HCT116 (cell line): ENCODE data around the gene OSBP2. TPM values are rescaled to one million over a fixed set of nuclear protein-coding genes. Genes with fewer than 3 reads are reported as not detected.

Experiments
- ATAC-seq: fragments of 200-7000 bp; cut with Tn5 transposase; 2 replicates; pipeline ENCODE4 v1.9.1; 2020; ENCODE audit warnings: mild to moderate bottlenecking, moderate library complexity
- BruUV-seq: library from RNA; stranded (reverse); fragments of 400-500 nt; replicated peaks from 2 replicates; lab custom pipeline; 2021; lab: Mats Ljungman, UMichigan
- CTCF ChIA-PET: fragments of 300-600 bp; sonication (Branson Sonifier 250); formaldehyde crosslinking; loops from one replicate; lab custom pipeline; 2021; ENCODE audit warnings: antibody characterized with exemption; lab: Charles Lee
- POLR2A ChIA-PET: fragments of 300-600, 350-600 bp; sonication (Branson Sonifier 250); formaldehyde crosslinking; loops from one replicate; lab custom pipeline; 2021; ENCODE audit warnings: antibody characterized with exemption; lab: Charles Lee
- RAD21 ChIA-PET, 2 experiments: fragments of 300-600 bp; sonication (Branson Sonifier 250); formaldehyde crosslinking; loops; one replicate each; lab custom pipeline; 2023; ENCODE audit warnings: low total read pairs in 2 of 2; ENCODE audit not compliant: uncharacterized antibody in 2 of 2, unreplicated experiment in 2 of 2, low non-redundant PET in 1 of 2; lab: Charles Lee
- DNase-seq: peaks from one replicate; pipeline ENCODE4 v3.0.0-alpha.2; 2010; ENCODE audit warnings: low read depth, low spot score
- H2AFZ ChIP-seq: fragments of 200-600 bp; shearing (Covaris generic), sonication (generic); 2 replicates; pipeline ENCODE4 v1.6.1; 2017; ENCODE audit warnings: low read depth, mixed run types, mixed read lengths, antibody characterized with exemption, low read length; ENCODE audit not compliant: poor library complexity, severe bottlenecking
- H3K27ac ChIP-seq: 2 replicates; pipeline ENCODE4 v1.5.1; 2012; ENCODE audit warnings: low read depth, low read length
- H3K27me3 ChIP-seq: fragments of 200-600 bp; sonication (generic); 2 replicates; pipeline ENCODE4 v1.6.1; 2016; ENCODE audit warnings: mixed run types, low read length, mixed read lengths; ENCODE audit not compliant: insufficient read depth
- H3K36me3 ChIP-seq, 2 experiments: fragments of 200-500 bp in 1 of 2; fragments of 200-600 bp in 1 of 2; sonication (Bioruptor generic) in 1 of 2; sonication (generic) in 1 of 2; 2 replicates each; pipeline versions ENCODE4 v1.5.1 to v1.6.1; 2014 to 2016; ENCODE audit warnings: low read length in 2 of 2, inconsistent platforms in 1 of 2, mixed read lengths in 1 of 2, mixed run types in 1 of 2; ENCODE audit not compliant: insufficient read depth in 2 of 2, control insufficient read depth in 1 of 2
- H3K4me1 ChIP-seq, 2 experiments: fragments of 200-600 bp in 1 of 2; sonication (generic) in 1 of 2; 2 replicates each; pipeline versions ENCODE4 v1.5.1 to v1.6.1; 2012 to 2017; ENCODE audit warnings: low read length in 2 of 2, inconsistent platforms in 1 of 2, mild to moderate bottlenecking in 1 of 2, mixed read lengths in 1 of 2, mixed run types in 1 of 2, moderate library complexity in 1 of 2; ENCODE audit not compliant: insufficient read depth in 2 of 2, control insufficient read depth in 1 of 2
- H3K4me2 ChIP-seq: fragments of 200-600 bp; sonication (generic); 2 replicates; pipeline ENCODE4 v1.6.1; 2017; ENCODE audit warnings: mixed run types, low read length, mixed read lengths
- H3K4me3 ChIP-seq, 2 experiments: fragments of 200-600 bp in 1 of 2; sonication (generic) in 1 of 2; replicated peaks in 1 of 2; 2 replicates each; pipeline ENCODE4 v1.5.1; 2011 to 2016; ENCODE audit warnings: low read length in 2 of 2, control low read depth in 1 of 2, low read depth in 1 of 2, mild to moderate bottlenecking in 1 of 2, mixed read lengths in 1 of 2, mixed run types in 1 of 2
- H3K79me2 ChIP-seq: fragments of 200-600 bp; sonication (generic); 2 replicates; pipeline ENCODE4 v1.6.1; 2017; ENCODE audit warnings: mild to moderate bottlenecking, mixed run types, low read length, moderate library complexity, mixed read lengths; ENCODE audit not compliant: insufficient read depth
- H3K9ac ChIP-seq: fragments of 200-600 bp; sonication (generic); 2 replicates; pipeline ENCODE4 v1.6.1; 2016; ENCODE audit warnings: low read length, mixed read lengths
- H3K9me2 ChIP-seq: fragments of 200-600 bp; sonication (generic), shearing (Covaris generic); 2 replicates; pipeline ENCODE4 v1.6.1; 2017; ENCODE audit warnings: mixed run types, mild to moderate bottlenecking, moderate library complexity; ENCODE audit not compliant: insufficient read depth
- H3K9me3 ChIP-seq, 2 experiments: fragments of 200-500 bp in 1 of 2; fragments of 200-600 bp in 1 of 2; sonication (Bioruptor generic) in 1 of 2; sonication (generic) in 1 of 2; 2 replicates each; pipeline ENCODE4 v1.6.1; 2014 to 2017; ENCODE audit warnings: low read length in 2 of 2, mixed read lengths in 2 of 2, inconsistent platforms in 1 of 2, low read depth in 1 of 2, mild to moderate bottlenecking in 1 of 2, mixed run types in 1 of 2, moderate library complexity in 1 of 2; ENCODE audit not compliant: control insufficient read depth in 1 of 2, insufficient read depth in 1 of 2
- H4K20me1 ChIP-seq: fragments of 200-600 bp; sonication (generic), shearing (Covaris generic); 2 replicates; pipeline ENCODE4 v1.6.1; 2017; ENCODE audit warnings: mixed run types, mild to moderate bottlenecking, moderate library complexity; ENCODE audit not compliant: insufficient read depth
- ATF3 ChIP-seq: IDR thresholded peaks from 2 replicates; pipeline ENCODE4 v1.6.1; 2012
- CBX3 ChIP-seq: IDR thresholded peaks from 2 replicates; pipeline ENCODE4 v1.6.1; 2012; ENCODE audit warnings: low read depth
- CEBPB ChIP-seq: IDR thresholded peaks from 2 replicates; pipeline ENCODE4 v1.6.1; 2012; ENCODE audit warnings: low read depth
- CTCF ChIP-seq, 3 experiments: fragments of 200-600 bp in 1 of 3; sonication (generic) in 1 of 3; IDR thresholded peaks in 2 of 3; conservative IDR thresholded peaks in 1 of 3; 2 replicates each; pipeline ENCODE4 v1.5.1; 2012 to 2017; ENCODE audit warnings: low read depth in 2 of 3, low read length in 2 of 3, antibody characterized with exemption in 1 of 3, borderline replicate concordance in 1 of 3, control low read depth in 1 of 3, mild to moderate bottlenecking in 1 of 3, mixed read lengths in 1 of 3, mixed run types in 1 of 3, moderate library complexity in 1 of 3; ENCODE audit not compliant: insufficient read depth in 1 of 3
- ELF1 ChIP-seq: IDR thresholded peaks from 2 replicates; pipeline ENCODE4 v1.6.1; 2012; ENCODE audit warnings: low read depth, borderline replicate concordance
- EZH2 ChIP-seq: fragments of 200-600 bp; sonication (generic); IDR thresholded peaks from 2 replicates; pipeline ENCODE4 v1.6.1; 2017; ENCODE audit warnings: antibody characterized with exemption, mixed run types
- EZH2phosphoT487 ChIP-seq: fragments of 200-600 bp; IDR thresholded peaks from 2 replicates; pipeline ENCODE4 v1.6.1; 2018; ENCODE audit warnings: antibody characterized with exemption, borderline replicate concordance
- FOSL1 ChIP-seq: IDR thresholded peaks from 2 replicates; pipeline ENCODE4 v1.6.1; 2012; ENCODE audit warnings: low read depth
- JUND ChIP-seq: IDR thresholded peaks from 2 replicates; pipeline ENCODE4 v1.6.1; 2012
- MAX ChIP-seq: IDR thresholded peaks from 2 replicates; pipeline ENCODE4 v1.6.1; 2012
- POLR2A ChIP-seq: IDR thresholded peaks from 2 replicates; pipeline ENCODE4 v1.7.0; 2011; ENCODE audit warnings: borderline replicate concordance; ENCODE audit not compliant: insufficient read depth, insufficient read length; ENCODE audit errors: extremely low read depth
- POLR2AphosphoS5 ChIP-seq: IDR thresholded peaks from 2 replicates; pipeline ENCODE4 v1.6.1; 2011; ENCODE audit warnings: mild to moderate bottlenecking, low read depth, low read length, moderate library complexity
- RAD21 ChIP-seq: IDR thresholded peaks from 2 replicates; pipeline ENCODE4 v1.6.1; 2012; ENCODE audit warnings: low read depth, mild to moderate bottlenecking
- REST ChIP-seq: IDR thresholded peaks from 2 replicates; pipeline ENCODE4 v1.6.1; 2012; ENCODE audit warnings: low read depth
- SIN3A ChIP-seq: IDR thresholded peaks from 2 replicates; pipeline ENCODE4 v1.6.1; 2012; ENCODE audit warnings: low read depth
- SP1 ChIP-seq: IDR thresholded peaks from 2 replicates; pipeline ENCODE4 v1.6.1; 2012; ENCODE audit warnings: low read depth
- SRF ChIP-seq: IDR thresholded peaks from 2 replicates; pipeline ENCODE4 v1.6.1; 2012; ENCODE audit warnings: low read depth
- TCF7L2 ChIP-seq: IDR thresholded peaks from 2 replicates; pipeline ENCODE4 v1.7.0; 2011; ENCODE audit warnings: borderline replicate concordance, inconsistent platforms; ENCODE audit not compliant: insufficient read depth, insufficient read length; ENCODE audit errors: extremely low read depth
- YY1 ChIP-seq: IDR thresholded peaks from 2 replicates; pipeline ENCODE4 v1.6.1; 2011; ENCODE audit warnings: low read length, low read depth, moderate library complexity, mild to moderate bottlenecking; ENCODE audit not compliant: insufficient replicate concordance; ENCODE audit errors: extremely low read depth
- ZFX ChIP-seq: fragments of 450-650 bp; IDR thresholded peaks from 2 replicates; pipeline ENCODE4 v1.6.1; 2017
- ZNF274 ChIP-seq: fragments of 200-500 bp; sonication (Bioruptor generic); IDR thresholded peaks from 2 replicates; pipeline ENCODE4 v1.6.1; 2014; ENCODE audit warnings: mild to moderate bottlenecking, low read depth, low read length, inconsistent platforms
- intact Hi-C: fragments of 100-400 bp; cut with micrococcal nuclease; formaldehyde crosslinking; loops from 2 replicates; pipeline ENCODE4 v1.10.0; 2022
- total RNA-seq: library from RNA; stranded (reverse); gene quantifications from one replicate; pipeline ENCODE4 v1.2.1, GENCODE V29; 2021; ENCODE audit not compliant: unreplicated experiment

The OSBP2 gene
- total RNA-seq, 1 experiment from 2014 or later: 12.9 TPM

- no peak for TF ChIP-seq TCF7L2
Measured at GRCh38 chr22:30648825-30649224, 45.8 kb upstream of the OSBP2 start (continued).

GRCh38 chr22:30649430-30650007, 45.2 kb upstream of the OSBP2 start:
- H3K27me3 ChIP-seq: no peaks in the 10 kb centered on the region
- ATAC-seq (peak; percentile 99), DNase-seq (peak; percentile 78)
- ChIA-PET POLR2A (interaction anchor here (1.5 to 2.1 kb wide), 2 partner anchors 14 to 226 kb away, joined by 3 to 11 read pairs; partner anchors contain the start of gene SLC35E4), RAD21 (no interaction called here), CTCF (interaction anchor here (0.7 to 2.4 kb wide), 7 partner anchors 13 to 439 kb away, joined by 3 to 17 read pairs (median 4); partner anchors contain the start of genes DUSP18 and SLC35E4)
- H3K27ac ChIP-seq: peak overlapping the region; percentile 59
- H3K4me3 ChIP-seq: peak overlapping the region in 1 of 2 experiments; percentile 29; a peak in 2 of 4 replicates
- H3K36me3 ChIP-seq: no peaks in the 10 kb centered on the region
- no peaks in the 10 kb centered on the region for H3K79me2 ChIP-seq
- no peaks in the 10 kb centered on the region for H3K9me2 ChIP-seq
- no peaks in the 10 kb centered on the region for H4K20me1 ChIP-seq
- no TSS peak for BruUV-seq
- H3K9ac ChIP-seq: peak overlapping the region; percentile 46
- no peaks in the 10 kb centered on the region for H3K9me3 ChIP-seq
- peak overlapping the region; percentile 76 for H3K4me2 ChIP-seq
- H3K4me1 ChIP-seq: peaks cover 18 to 30% of the 10 kb centered on the region in 2 experiments
- intact Hi-C loops: no loop called here
- no peak overlapping the region for H2AFZ ChIP-seq
- no peak for TF ChIP-seq MAX
- no peak; the same call in 1 of the 2 replicates for TF ChIP-seq ELF1
- TF ChIP-seq JUND: peak; percentile 97
- TF ChIP-seq ATF3: no peak
- TF ChIP-seq ZNF274: no peak
- no peak; the same call in 1 of the 2 replicates for TF ChIP-seq ZFX
- TF ChIP-seq POLR2A: no peak
- TF ChIP-seq CEBPB: no peak
- TF ChIP-seq EZH2phosphoT487: no peak
- peak; percentile 94 for TF ChIP-seq TCF7L2
- no peak for TF ChIP-seq YY1
- TF ChIP-seq SIN3A: no peak
- TF ChIP-seq REST: no peak
- TF ChIP-seq SP1: peak; percentile 72
- TF ChIP-seq CBX3: no peak; the same call in 1 of the 2 replicates
- TF ChIP-seq EZH2: no peak
- peak; percentile 95 for TF ChIP-seq FOSL1
- TF ChIP-seq CTCF (IDR thresholded peaks at IDR 0.05 in 2 of 3, conservative IDR thresholded peaks at IDR 0.05 in 1 of 3; ENCODE audit: borderline replicate concordance in 1 of 3, insufficient read depth in 1 of 3, low read depth in 2 of 3, low read length in 2 of 3): peak in 2 of 3 experiments; percentile 52 to 53; a peak in 4 of 6 replicates
- TF ChIP-seq RAD21: no peak
- TF ChIP-seq POLR2AphosphoS5: peak; percentile 54
- no peak for TF ChIP-seq SRF
